NCI-H1694 treated with DMSO at 0.1 percent for 48 hours (cell line): ENCODE data around the gene CCDC32.
A peak's percentile ranks its signal among the peaks of the same experiment; 100 is the strongest.

Experiments used
- DNase-seq: peaks from one replicate; lab custom pipeline; 2025; lab: John Stamatoyannopoulos, UW

Gene CCDC32

DNA sequence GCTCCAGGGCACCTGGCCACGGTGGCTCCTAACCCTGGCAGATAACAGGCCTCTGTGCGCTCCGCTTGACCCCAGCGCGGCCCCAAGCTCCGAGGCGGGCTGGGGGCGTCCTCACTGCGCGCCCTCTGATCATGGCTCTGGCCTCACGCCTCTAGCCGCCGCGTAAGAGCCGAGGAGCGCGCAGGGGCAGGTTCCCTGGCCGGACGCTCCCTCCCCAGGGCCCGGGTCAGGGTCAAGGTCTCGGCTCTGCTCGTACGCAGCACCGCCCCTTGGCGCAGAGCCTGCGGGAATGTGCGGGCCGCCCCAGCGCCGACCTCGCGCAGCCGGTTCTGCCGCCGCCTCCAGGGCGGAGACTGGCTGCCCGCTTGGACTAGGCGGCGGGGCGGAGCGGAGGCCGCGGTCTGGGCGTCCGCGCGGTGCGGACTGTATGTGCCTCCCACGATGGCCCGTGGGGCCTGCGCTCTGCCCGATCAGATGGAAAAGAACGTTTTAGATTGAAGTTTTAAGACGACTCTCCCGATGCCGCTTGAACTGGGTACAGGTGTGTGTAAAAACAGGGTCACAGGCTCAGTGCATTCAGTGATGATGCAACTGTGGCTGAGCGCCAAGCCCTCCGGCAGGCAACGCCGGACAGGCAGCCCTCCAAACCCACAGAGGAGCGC lies 53.2 kb downstream of the CCDC32 start:
- DNase-seq = no peak

DNA sequence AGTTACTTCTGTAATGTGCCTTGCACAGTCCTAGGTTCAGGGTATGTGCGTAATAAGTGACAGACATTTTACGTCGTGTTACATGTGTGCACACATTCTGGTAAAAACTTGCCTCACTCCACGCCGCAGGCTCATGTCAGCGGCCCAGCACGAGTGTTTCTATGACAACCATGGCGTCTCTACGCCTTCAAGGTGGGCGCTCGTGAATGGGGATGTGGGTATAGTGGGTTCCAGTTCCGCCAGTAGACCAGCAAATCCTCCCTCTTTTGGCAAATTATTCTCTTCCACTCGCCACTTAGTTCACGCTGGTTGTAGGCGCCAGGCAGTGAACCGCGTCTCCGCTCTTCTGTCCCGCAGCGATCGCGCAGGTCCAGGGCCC lies 53.8 kb downstream of the CCDC32 start:
- no peak for DNase-seq

DNA sequence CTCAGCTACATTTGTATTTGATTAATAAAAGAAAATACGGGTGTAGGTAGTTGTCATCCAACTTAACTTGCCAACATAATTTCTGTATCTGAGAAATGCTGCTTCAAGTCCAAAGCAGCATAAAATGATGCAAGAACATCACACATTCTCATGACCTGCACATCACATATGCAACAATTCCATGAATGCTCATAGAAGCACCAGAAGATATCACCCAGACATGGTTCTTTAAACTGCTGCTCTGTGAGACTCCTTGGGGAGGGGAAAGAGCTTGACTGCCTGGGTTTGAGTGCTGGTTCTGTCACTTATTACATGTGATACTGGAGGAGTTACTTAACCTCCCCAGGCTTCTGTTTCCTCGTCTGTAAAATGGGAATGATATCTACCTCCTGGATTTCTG lies 54.6 kb downstream of the CCDC32 start:
- no peak for DNase-seq

DNA sequence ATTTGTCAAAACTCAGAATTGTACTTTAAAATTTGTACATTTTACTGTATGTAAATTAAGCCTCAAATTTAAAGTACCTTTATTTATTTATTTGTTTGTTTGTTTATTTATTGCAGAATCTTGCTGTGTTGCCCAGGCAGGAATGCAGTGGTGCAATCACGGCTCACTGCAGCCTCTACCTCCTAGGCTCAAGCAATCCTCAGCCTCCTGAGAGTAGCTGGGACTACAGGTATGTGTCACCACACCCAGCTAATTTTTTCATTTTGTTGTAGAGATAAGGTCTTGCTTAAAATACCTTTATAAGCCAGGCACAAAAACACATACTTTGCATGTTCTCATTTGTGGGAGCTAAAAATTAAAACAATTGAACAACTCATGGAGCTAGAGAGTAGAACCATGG lies 56.6 kb downstream of the CCDC32 start:
- DNase-seq = no peak

DNA sequence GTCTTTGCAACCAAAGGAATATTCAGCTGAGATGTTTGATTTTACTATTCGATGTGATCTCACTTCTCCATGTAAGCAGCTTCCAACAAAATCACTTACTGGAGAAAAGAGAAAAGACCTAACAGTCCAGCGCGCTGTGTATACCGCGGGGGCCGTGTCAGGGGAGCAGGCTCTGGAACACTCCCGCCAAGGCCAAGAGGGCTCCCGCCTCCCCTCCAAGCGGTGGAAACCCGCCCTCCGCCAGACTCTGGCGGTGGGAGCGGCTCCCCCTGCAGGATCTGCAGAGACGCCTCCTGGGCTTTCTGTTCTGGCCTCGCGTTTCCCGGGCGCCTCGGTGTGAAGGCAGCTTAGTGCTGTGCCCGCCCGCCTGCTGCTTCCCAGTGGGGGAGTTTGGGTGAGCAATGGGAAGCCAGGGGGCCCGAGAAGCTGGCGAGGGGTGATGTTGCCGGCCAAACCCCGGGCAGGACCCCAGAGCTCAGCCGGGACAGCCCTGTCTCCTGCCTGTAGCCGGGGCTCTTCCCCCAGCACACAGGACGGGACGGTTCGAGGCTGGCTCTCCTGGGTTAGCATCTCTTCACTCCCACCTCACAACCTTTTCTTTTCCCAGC lies 57.8 kb downstream of the CCDC32 start:
- peak; percentile 57 for DNase-seq
